Measurements from ENCODE around the gene NCAPG.

NCAPG gene

DNA sequence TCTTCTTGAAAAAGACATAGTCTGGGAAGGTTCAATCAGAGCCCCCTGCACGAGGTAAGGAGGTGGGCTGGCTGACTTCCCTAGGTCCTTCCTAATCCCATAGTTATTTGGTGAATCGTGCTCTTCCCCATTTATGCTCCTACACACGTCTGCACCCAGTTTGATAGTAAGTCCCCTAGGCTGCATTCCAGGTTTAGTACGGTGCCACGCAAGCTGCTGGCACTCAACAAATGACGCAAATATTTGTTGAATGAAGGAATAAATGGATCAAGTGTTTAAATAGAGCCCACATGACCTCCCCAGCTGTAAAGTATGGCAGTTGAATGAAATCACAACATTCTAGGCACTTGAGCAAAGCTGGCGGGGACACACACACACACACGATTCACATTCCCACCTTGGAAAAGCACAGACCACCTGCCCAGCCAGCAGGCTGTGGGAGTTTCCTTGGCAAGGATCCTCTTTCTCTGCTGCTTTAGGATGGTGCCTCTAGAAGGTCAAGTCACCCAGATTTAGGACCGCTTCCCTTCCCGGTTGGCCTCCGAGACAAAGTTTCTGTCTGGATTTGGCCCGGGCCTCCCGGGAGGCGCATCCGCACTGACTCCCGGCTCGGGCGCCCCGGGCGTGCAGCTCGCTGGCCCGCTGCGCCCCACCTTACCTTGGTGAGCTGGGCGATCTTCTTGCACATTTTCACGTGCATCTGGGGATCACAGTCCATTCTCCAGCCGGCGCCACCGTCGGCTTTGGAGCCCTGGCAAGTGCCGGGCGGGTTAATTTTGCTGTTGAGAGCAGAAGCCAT is 30.1 kb upstream of the NCAPG start:
- TF ChIP-seq ZFX (IDR thresholded peaks at IDR 0.05) (no peak), CTCF (conservative IDR thresholded peaks at IDR 0.05) (no peak)
- peak overlapping the region; percentile 6; the same call in 1 of the 2 replicates for H3K27ac ChIP-seq

GRCh38 chr4:17781300-17782287 is 29.2 kb upstream of the NCAPG start, which contains the start of gene FAM184B:
TSS of gene FAM184B (minus strand) at chr4:17781621. CDS start at chr4:17781299, 322 bp downstream.
- TF ChIP-seq CTCF (conservative IDR thresholded peaks at IDR 0.05) (no peak), ZFX (IDR thresholded peaks at IDR 0.05) (no peak)
- peak within 1 kb of the TSS; percentile 6; the same call in 1 of the 2 replicates for H3K27ac ChIP-seq

DNA sequence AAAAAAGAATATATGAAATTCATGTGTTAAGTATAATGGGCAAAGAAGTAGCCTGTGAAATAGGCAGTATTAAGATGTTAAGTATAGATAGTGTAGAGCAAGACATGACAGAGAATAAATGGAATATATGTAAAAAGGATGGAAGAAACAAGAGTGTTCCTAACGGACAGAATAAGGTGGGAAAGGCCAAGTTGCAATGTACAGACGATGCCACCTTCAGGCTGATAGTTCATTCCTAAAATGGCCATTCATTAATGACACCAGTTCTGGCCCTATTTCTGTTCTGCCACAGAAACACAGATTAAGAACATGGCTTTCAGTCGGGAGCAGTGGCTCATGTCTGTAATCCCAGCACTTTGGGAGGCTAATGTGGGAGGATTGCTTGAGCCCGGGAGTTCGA is 24.9 kb upstream of the NCAPG start:
- no peak overlapping the region for H3K27ac ChIP-seq
- TF ChIP-seq CTCF (conservative IDR thresholded peaks at IDR 0.05) (peak; percentile 28), ZFX (IDR thresholded peaks at IDR 0.05) (no peak)

DNA sequence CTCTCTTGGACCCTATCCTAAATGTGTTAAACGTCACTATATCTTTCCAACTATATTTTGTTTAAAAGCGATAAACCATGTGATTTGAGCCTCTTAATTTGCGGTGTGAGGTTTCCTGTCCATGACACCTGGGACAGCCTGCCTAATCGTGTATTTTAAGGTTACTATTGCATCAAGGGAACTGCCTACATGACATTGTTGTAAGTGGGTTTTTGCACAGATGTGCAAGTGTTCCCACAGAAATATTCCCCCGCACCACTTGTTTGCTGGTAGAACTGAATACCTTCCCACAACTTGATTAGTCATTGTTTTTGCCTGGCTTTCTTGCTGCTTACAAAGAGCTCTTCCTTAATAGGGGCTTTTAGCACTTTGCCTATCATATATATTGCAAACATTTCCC is 24.2 kb upstream of the NCAPG start:
- no peak for TF ChIP-seq CTCF (conservative IDR thresholded peaks at IDR 0.05)
- no peak for TF ChIP-seq ZFX (IDR thresholded peaks at IDR 0.05)
- H3K27ac ChIP-seq: no peak overlapping the region

GRCh38 chr4:17787315-17787714 is 23.5 kb upstream of the NCAPG start:
- no peak for TF ChIP-seq ZFX (IDR thresholded peaks at IDR 0.05)
- H3K27ac ChIP-seq: no peak overlapping the region

- no peak overlapping the region for H3K27ac ChIP-seq
- no peak for TF ChIP-seq CTCF (conservative IDR thresholded peaks at IDR 0.05)
- no peak for TF ChIP-seq ZFX (IDR thresholded peaks at IDR 0.05)
These were observed 21.8 kb upstream of the NCAPG start for GRCh38 chr4:17788956-17789355.

DNA sequence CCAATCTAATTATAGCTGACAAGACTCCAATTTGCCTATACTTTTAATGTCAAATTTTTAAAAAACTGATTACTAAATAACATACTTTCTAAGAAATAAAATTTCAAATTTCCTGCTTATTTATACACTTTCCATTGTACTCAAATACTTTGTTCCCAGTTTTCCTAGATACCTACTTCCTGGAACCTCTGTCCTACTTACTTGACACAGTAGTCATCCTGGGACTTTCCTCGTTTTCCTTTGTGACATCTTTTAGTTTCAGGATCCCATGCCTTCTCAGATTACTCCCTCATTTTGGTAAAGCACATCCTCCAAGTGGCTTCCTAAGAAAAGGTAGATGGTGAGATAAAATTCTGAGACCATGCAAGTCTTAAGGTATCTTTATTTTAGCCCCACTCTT is 16.0 kb upstream of the NCAPG start:
- no peak overlapping the region for H3K27ac ChIP-seq
- TF ChIP-seq ZFX (IDR thresholded peaks at IDR 0.05) (no peak), CTCF (conservative IDR thresholded peaks at IDR 0.05) (no peak)
